Activated CD4-positive, alpha-beta T cell treated with anti-CD3 and anti-CD28 coated beads, Interleukin-2, amount 50 U/mL, for 48 hours (primary cell): Measurements from ENCODE around the gene SLC25A17.
"Not testable (repeated sequence)": the region's sequence is repeated elsewhere in the genome, so short reads cannot be mapped to it uniquely, and the experiment has no call there.

Source experiments
- DNase-seq, 2 experiments: peaks; one replicate each; pipeline ENCODE4 v3.0.0-alpha.2; 2020

The SLC25A17 gene

DNA sequence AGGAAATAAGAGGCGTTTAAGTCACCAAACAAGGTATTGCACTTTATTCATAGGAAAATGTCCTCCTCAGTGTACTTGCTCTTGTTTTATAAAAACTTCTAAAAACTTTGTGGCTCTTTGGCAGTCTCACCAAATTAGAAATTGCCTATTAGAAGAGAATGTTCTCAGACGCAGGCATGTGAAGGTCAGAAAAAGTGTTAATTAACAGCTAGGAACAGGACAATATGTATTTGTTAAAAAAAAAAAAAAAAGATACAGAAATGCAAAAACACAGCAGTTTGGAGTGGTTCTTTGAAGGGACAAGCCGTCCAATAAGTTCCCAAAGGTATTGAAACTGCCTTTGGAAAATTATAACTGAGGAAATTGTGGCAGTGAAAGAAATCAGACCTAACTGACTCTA lies 67.9 kb downstream of the SLC25A17 start:
- DNase-seq: no peak

DNA sequence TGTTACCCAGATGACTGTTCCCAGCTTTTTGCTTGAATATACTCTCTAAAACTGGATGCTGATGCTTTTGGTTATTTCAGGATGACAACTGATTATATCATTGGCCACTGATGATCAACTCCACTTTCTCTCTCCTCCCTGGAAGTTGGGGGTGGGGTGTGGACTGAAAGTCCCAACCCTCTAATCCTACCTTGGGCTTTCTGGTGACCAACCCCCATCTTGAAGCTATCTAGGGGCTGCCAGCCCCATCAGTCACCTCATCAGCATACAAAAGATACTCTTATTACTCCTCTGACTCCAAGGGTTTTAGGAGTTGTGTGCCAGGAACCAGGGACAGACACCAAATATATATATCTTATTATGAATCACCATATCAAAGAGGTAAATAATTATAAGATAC lies 69.3 kb downstream of the SLC25A17 start:
- DNase-seq: no peak

DNA sequence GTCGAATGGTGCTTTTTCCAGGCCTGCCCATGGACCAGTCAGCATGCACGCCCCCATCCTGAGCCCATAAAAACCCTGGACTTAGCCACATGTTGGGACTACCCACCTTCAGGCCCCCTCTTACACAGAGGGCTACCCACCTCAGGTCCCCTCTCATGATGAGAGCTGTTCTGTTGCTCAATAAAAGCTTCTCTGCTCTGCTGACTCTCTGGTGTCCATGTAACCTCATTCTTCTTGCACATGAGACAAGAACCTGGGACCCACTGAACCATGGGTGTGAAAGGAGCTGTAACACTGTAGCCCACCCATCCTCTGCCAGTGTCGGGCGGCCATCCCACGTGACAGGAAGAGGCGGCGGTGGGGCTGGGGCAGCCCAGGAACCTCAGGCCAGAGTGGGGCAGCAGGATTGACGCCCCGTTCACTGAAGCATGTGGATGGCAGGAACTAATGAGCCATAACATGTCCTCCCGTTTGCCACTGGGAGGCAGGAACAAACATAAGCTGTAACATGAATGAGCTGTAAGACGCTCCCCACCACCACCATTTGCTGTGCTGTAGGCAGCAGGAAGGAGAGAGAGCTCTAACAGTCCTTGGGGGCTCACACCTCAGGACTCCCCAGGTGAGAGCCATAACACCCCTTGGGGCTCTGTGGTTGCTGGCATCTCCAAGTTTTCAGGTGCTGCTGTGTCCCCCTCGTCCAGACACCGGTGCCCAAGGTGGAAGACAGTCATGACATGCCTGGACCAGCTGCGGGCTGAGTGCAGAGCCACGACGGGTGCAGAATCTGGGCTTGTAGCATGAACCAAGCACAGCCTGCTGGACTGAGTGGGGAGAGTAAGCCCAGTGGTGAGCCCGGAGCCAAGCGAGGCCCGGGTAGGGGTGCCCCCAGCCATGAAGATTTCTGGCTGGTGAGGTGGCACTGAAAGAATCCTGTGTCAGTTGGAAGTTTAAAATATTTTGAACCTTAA lies 70.5 kb downstream of the SLC25A17 start:
- DNase-seq: no peak

DNA sequence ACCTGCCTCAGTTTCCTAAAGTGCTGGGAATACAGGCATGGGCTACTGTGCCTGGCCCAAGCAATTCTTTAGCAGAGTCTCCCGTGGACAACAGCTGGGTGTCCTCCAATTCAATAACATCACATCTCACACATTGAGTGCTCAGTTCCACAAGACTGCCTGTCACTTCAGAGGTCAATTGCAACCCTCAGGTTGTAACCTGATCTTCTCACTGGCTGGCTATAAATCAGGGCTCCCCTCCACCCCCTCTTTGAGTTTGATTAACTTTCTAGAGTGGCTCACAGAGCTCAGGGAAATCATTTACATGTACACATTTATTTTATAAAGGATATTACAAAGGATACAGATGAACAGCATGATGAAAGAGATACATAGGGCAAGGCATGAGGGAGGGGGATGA lies 71.8 kb downstream of the SLC25A17 start:
- no peak for DNase-seq

DNA sequence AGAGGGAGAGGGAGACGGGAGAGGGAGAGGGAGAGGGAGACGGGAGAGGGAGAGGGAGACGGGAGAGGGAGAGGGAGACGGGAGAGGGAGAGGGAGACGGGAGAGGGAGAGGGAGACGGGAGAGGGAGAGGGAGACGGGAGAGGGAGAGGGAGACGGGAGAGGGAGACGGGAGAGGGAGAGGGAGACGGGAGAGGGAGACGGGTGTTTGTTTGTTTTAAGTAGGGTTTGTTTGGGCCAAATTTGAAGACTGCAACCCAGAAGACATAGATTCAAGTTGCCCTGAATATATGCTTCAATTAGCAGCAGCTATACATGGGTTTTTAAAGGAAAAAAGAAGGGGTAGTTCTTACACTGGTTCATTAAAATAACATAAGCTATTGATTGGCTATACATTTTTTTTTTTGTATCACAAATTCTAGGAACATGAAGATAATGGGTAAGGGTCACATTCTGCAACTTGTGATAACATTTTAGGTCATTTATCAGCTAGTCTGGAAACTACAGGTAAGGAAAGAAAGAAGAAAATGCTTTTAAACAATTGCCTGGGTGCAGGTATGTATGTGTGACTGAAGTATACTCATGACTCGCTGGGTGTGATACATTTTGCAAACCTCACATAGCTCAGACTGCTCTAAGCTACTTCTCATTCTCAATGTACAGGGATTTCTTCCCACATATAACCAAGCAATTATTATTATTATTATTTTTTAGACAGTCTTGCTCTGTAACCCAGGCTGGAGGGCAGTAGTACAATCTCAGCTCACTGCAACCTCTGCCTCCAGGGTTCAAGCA lies 72.5 kb downstream of the SLC25A17 start:
- DNase-seq: no peak

DNA sequence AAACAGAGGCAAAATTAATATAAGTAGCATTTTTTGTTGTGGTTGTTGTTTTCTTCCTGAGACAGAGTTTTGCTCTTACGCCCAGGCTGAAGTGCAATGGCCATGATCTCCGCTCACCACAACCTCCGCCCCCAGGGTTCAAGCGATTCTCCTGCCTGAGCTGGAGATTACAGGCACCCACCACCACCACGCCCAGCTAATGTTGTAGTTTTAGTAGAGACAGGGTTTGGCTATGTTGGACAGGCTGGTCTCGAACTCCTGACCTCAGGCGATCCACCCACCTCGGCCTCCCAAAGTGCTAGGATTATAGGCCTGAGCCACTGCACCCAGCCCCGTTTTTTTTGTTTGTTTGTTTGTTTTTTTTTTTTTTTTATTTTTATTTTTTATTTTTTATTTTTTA lies 75.4 kb downstream of the SLC25A17 start:
- DNase-seq: no peak

DNA sequence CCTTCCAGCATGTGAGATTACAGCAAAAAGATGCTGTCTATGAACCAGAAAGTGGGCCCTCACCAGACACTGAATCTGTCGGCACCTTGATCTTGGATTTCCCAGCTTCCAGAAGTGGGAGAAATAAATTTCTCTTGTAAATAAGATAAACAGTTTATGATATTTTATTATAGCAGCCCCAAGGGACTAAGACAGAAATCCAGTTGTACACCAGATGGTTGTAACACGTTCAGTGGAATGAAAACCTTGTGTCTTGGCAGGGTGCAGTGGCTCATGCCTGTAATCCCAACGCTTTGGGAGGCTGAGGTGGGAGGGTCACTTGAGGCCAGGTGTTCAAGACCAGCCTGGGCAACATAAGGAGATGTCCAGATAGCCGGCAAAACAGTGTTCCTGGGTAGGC lies 78.0 kb downstream of the SLC25A17 start:
- no peak for DNase-seq

DNA sequence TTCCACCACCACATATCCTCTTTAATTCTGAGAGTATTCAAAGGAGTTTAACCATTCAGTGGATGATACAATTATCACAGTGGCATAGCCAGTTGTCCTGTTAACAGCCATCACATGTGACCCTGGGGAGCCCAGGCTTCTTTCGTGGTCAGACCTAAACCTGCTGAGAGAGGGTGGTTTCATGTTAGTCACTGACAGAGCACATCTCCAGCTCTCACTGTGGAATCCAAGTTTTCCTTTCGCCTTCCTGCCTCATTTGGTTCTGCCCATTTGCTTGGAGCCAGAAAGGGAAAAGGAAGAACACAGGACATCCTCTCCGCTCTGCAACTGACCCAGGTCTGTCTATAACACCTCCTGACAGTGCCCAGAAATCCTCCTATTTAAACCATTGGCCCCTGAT lies 79.4 kb downstream of the SLC25A17 start:
- no peak for DNase-seq

DNA sequence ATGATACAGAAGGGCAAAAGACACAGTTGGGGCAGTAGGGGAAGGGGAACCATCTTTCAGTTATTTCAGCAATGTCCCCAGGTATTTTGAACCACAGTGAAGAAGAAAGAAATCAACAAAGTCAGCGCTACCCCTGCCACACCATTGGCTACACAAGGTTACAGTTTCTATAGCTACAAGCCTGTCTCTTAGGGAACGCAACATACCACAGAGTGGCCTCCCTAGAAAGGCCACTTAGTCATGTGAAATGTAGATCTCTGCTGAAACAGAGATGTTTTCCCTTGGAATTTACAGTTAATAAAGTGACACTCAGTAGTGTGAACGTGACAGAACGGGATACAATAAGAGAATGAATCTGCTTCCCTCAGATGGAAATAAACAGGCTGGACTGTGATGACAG lies 85.2 kb downstream of the SLC25A17 start:
- no peak for DNase-seq

DNA sequence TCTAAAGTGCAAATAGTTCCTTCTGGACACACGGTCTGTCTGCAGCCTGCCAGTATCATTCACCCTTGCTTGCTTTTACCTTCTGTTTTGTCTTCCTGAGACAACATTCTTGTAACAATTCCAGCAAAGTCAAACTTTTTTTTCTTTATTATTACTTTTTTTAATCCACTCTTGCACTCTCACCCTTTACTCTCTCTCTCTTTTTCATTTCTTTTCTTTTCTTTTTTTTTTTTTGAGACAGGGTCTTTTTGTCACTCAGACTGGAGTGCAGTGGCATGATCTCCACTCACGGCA lies 86.2 kb downstream of the SLC25A17 start:
- no peak for DNase-seq

DNA sequence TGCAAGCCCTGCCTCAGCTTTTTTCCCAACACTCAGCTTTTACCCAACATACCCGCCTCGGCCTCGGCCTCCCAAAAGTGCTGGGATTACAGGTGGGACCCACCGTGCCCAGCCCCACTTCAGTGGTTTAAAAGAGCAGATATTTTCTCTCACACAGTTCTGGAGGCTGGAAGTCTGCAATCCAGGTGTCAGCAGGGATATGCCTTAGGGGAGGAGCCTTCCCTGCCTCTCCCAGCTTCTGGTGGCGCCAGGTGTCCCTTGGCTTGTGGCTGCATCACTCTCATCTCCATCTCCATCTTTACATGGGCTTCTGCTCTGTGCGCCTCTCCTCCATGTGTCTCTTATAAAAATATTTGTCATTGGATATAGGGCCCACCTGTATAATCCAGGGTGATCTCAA lies 89.9 kb downstream of the SLC25A17 start:
- no peak for DNase-seq

DNA sequence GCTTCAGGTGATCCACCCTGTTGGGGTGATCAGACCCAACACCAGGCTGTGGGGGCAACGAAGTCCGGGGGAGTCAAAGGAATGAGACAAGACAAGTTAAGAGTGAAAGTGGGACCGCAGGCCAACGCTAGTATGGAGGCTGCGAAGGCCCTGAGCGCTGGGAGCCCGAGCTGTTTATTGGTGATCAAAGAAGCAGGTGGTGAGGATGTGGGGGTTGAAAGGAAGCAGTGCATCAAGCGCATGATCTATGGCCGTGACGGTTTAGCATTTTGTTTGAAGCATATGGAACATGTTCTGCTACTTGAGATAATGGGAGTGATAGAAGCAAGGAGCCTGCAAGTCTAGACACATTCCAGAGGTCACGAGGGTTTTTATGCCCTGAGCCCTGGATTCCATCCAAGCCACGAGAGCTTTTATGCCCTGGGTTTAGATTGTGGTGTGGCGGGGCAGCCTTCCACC lies 90.4 kb downstream of the SLC25A17 start:
- DNase-seq: peak; percentile 52 to 62

DNA sequence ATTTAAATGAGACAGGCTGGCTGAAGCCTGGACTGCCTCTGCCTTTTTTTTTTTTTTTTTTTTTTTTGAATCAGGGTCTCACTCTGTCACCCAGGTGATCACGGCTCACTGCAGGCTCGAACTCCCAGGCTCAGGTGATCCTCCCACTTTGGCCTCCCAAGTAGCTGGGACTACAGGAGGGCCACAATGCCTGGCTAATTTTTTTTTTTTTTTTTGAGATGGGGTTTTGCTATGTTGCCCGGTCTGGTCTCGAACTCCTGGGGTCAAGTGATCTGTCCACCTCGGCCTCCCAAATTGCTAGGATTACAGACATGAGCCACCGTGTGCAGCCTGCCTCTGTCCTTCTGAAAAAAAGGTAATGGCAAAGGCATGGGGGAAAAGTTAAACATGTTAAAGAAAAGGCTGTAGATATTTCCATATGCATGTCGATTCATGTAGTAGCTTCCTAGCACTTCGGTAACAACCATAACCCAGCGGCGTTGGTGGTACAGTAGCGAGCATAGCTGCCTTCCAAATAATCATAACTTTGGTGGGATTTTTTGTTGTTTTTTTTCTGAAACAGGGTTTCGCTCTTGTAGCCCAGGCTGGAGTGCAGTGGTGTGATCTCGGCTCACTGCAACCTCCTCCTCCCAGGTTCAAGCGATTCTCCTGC lies 91.1 kb downstream of the SLC25A17 start:
- no peak for DNase-seq

DNA sequence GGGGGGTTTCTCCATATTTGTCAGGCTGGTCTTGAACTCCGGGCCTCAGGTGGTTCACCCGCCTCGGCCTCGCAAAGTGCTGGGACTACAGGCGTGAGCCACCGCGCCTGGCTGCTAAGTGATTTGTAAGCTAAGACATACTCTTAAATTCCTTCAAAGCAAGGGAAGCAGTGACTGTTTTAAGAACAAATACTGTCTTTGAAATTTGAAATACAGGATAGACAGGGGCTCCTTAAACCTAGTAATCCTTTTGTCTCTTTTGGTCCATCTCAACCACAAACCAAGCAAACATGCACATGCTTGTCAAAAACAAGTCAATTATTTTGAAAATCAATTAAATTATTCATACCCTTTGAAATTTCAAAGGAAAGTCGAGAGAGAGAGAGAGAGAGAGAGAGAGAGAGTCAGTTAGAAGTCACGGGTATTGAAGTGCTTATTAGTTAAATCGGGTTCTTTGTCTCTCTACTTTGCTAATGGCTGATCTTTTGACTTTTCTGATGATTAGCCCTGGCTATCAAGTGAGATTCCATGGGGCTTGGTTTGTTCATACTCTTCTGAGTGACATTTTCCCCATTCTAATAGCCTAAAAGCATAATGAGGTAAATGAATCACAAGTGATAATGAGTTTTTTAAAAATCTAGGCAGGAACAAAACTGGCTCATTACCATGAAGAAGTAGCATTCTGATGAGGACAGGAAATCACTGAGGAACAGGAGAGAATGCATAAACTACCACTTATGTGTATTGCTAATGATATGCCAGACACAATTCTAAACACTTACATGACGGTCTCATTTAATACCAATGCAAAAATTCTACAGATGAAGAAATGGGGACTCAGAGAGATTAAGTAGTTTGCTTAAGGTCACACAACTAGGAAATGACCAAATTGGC lies 91.8 kb downstream of the SLC25A17 start:
- DNase-seq: peak in 1 of 2 experiments; percentile 24

DNA sequence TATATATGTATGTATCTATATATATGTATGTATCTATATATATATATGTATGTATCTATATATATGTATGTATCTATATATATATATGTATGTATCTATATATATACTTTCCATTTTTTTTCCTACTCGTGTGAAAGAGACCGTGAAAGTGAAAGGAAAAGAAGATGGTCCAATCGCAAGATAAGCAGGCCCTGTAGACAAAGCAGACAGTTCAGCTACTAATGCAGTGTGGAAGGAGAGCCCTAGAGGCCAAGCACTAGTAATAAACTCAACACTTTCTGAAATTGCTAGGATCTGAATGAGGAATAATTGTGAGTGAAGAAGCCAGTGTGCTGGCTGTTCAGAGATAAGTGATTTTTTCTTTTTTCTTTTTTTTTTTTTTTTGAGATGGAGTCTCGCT lies 92.6 kb downstream of the SLC25A17 start:
- DNase-seq: no peak

DNA sequence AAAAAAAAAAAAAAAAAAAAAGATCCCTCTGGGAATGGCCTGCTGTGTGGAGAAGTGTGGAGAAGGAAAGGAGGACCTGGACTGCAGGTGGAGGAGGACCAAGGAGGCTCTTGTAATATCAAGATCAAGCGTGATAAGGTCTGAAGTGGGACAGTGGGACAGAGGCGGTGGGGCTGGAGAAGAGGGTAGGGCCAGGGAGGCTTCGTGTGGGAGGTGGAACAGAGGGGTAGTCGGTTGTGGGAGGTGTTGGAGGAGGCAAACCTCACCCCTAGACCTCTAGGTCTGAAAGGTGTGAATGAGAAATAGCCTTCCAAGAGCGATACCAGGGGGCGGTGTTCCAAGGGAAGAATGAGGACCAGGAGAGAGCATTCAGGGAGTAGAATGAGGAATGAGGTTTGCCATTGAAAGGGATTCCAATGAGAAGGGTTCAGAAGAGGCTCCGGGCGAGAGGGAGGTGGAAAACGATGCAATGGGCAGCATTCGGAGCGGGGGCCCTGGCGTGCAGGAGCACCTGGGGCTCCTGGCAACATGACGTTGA lies 95.7 kb downstream of the SLC25A17 start:
- DNase-seq: no peak

DNA sequence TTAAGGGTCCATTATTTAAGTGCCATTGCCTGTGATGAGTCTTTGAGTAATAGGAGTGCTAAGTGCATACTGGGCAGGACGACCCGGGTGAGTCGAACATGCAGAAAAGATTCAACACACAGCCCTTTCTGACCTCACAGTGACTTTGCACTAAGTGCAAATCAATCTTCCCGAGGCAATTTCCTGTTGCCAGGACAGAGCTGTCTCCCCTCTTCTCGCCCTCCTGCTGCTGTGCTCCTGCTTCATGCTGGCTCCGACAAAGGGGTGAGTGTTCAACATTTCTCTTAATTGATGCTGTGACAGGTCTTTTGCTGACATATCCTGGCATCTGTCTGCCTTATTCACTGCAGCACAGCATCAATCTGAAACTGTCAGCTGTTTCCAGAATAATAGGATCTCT lies 97.9 kb downstream of the SLC25A17 start:
- no peak for DNase-seq

DNA sequence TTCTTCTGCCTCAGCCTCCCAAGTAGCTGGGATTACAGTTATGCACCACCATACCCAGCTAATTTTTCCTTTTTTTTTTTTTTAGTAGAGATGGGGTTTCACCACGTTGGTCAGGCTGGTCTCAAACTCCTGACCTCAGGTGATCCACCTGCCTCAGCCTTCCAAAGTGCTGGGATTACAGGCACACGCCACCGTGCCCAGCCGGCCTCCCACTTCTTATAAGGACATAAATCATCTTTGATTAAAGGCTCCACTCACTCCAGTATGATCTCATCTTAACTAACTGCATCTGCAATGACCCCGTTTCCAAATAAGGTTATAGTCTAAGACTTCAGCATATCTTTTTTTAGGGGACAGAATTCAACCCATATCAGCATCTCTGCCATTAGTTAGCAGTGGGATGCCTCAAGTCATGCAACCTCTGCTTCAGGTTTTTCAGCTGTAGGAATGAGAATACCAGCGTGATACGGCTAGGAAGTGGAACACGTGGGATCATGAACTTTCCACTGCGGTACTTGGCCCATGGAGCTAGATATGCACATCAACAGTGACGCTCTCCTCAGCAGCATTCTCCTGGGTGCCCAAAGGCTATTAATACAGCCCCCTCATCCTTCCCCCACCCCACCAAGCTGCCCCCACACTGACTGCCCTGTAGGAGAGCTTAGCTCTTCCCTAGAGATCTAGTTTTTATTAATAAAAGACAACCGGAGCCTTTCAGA lies 98.4 kb downstream of the SLC25A17 start:
- no peak for DNase-seq

DNA sequence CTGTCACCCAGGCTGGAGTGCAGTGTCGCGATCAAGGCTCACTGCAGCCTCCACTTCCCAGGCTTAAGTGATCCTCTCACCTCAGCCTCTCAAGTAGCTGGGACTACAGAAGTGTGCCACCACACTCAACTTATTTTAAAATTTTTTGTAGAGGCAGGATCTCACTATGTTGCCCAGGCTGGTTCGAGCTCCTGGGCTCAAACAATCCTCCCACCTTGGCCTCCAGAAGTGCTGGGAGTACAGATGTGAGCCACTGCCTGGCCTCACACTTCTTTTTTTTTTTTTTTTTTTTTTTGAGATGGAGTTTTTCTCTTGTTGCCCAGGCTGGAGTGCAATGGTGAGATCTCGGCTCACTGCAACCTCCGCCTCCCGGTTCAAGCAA lies 99.0 kb downstream of the SLC25A17 start:
- DNase-seq: not testable (repeated sequence)
